Subcutaneous adipose tissue (tissue), 4 donors: ENCODE results near the gene TNFRSF8. TPM values are rescaled to one million over a fixed set of nuclear protein-coding genes. Genes with fewer than 3 reads are reported as not detected.

Experiments
- CTCF ChIP-seq: fragments of 450-650 bp; IDR thresholded peaks from one replicate; pipeline ENCODE4 v1.5.1; 2016; ENCODE audit warnings: low read depth, mild to moderate bottlenecking, control low read depth, antibody characterized with exemption, moderate library complexity
- total RNA-seq, 4 donors: library from RNA; depleted of rRNA; stranded (reverse); fragments of >200 nt; gene quantifications; one replicate each; pipeline ENCODE4 v1.1.0, GENCODE V29; 2016

Gene TNFRSF8
- total RNA-seq, 4 donors from 2014 or later = 1.5 to 7.2 (median 2.9) TPM

- TF ChIP-seq CTCF = no peak
These were observed 3.2 kb upstream of the TNFRSF8 start for GRCh38 chr1:12059722-12060464.

- no peak for TF ChIP-seq CTCF
These were observed 2.6 kb upstream of the TNFRSF8 start for GRCh38 chr1:12060500-12060899.

- TF ChIP-seq CTCF = no peak
These were observed 1.2 kb downstream of the TNFRSF8 start for GRCh38 chr1:12064073-12064969.

GRCh38 chr1:12065872-12066271 is 2.8 kb downstream of the TNFRSF8 start:
- no peak for TF ChIP-seq CTCF

GRCh38 chr1:12067900-12068821 is 5.1 kb downstream of the TNFRSF8 start:
- TF ChIP-seq CTCF = no peak

- TF ChIP-seq CTCF = no peak
These were observed 6.6 kb downstream of the TNFRSF8 start for GRCh38 chr1:12069623-12070244.
